Mucosa of descending colon (tissue), 3 donors: ENCODE measurements around the gene CD160. TPM values are rescaled to one million over a fixed set of nuclear protein-coding genes. Genes with fewer than 3 reads are reported as not detected.
A peak's percentile ranks its signal among the peaks of the same experiment; 100 is the strongest.

Experiments used
- ATAC-seq: fragments of 200-7000 bp; cut with Tn5 transposase; one replicate; pipeline ENCODE4 v1.9.1; 2020; ENCODE audit warnings: mild to moderate bottlenecking, moderate library complexity
- DNase-seq, 3 donors: peaks; one replicate each; pipeline ENCODE4 v3.0.0-alpha.2; 2020
- H3K36me3 ChIP-seq: fragments of 200-600 bp; one replicate; pipeline ENCODE4 v1.8.0; 2021; ENCODE audit warnings: low read depth, mild to moderate bottlenecking
- H3K4me1 ChIP-seq: fragments of 200-600 bp; one replicate; pipeline ENCODE4 v1.8.0; 2021; ENCODE audit warnings: low read depth, mild to moderate bottlenecking
- H3K4me3 ChIP-seq: fragments of 200-600 bp; one replicate; pipeline ENCODE4 v1.8.0; 2021; ENCODE audit warnings: mild to moderate bottlenecking
- H3K9me3 ChIP-seq: fragments of 200-600 bp; one replicate; pipeline ENCODE4 v1.8.0; 2021; ENCODE audit warnings: mild to moderate bottlenecking
- intact Hi-C, 2 donors: fragments of 100-400 bp; cut with DNase I in 1 of 2; cut with micrococcal nuclease in 1 of 2; formaldehyde crosslinking; loops; one replicate each; pipeline versions ENCODE4 v1.11.0 to v1.11.1; 2022; cut with DNase I, micrococcal nuclease
- total RNA-seq, 3 donors: library from RNA; stranded (reverse); fragmentation: NEBNext Ultra II Directional in 2 of 3; extraction: Animal tissue kit (Norgen Biotek cat#: 25700) in 2 of 3; gene quantifications; one replicate each; pipeline versions ENCODE4 v1.2.1 to v1.2.4, GENCODE V29; 2021 to 2023
- TF ChIP-seq, protein P1 (sequence below): fragments of 200-600 bp; IDR thresholded peaks from one replicate; pipeline ENCODE4 v1.8.0; 2022; ENCODE audit warnings: antibody characterized with exemption, mild to moderate bottlenecking
- donor health status: DM: no; HTN: no; CAD: no; lungs with moderate emphysema.
- donor health status: DM: no; HTN: no; CAD: no.
- donor health status: DM: no; HTN: yes; CAD: no.

The CD160 gene
- total RNA-seq, 3 donors from 2014 or later: 1.6 to 2.3 (median 1.6) TPM

DNA sequence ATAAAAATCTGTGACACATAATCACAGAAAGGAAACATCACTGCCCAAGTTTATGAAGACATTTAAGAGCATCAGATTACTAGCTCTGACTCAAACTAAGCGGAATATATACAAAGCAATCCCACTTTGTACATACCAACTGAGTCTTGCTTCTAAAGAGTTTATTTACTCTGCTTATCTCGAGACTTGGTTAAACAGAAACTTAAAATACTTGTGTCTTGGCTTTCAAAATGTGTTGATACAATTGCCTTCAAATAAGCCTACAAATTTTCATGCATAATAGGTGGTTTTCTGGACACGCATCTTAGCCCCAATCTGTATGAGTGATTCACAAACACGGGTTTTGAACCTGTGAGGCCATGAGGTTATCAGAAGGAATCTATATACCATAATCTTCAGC, 21.0 kb downstream of the CD160 start:
- H3K4me1 ChIP-seq: no peaks in the 10 kb centered on the region
- H3K4me3 ChIP-seq: no peak overlapping the region
- intact Hi-C loops: no loop called here
- DNase-seq (no peak), ATAC-seq (peak; percentile 73)
- H3K9me3 ChIP-seq: no peaks in the 10 kb centered on the region
- H3K36me3 ChIP-seq: no peaks in the 10 kb centered on the region
- TF ChIP-seq, protein P1, sequence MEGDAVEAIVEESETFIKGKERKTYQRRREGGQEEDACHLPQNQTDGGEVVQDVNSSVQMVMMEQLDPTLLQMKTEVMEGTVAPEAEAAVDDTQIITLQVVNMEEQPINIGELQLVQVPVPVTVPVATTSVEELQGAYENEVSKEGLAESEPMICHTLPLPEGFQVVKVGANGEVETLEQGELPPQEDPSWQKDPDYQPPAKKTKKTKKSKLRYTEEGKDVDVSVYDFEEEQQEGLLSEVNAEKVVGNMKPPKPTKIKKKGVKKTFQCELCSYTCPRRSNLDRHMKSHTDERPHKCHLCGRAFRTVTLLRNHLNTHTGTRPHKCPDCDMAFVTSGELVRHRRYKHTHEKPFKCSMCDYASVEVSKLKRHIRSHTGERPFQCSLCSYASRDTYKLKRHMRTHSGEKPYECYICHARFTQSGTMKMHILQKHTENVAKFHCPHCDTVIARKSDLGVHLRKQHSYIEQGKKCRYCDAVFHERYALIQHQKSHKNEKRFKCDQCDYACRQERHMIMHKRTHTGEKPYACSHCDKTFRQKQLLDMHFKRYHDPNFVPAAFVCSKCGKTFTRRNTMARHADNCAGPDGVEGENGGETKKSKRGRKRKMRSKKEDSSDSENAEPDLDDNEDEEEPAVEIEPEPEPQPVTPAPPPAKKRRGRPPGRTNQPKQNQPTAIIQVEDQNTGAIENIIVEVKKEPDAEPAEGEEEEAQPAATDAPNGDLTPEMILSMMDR: no peak

- DNase-seq: no peak
- H3K9me3 ChIP-seq: no peaks in the 10 kb centered on the region
- intact Hi-C loops: no loop called here
- no peaks in the 10 kb centered on the region for H3K36me3 ChIP-seq
- H3K4me1 ChIP-seq: no peaks in the 10 kb centered on the region
- no peak for ATAC-seq
- no peak overlapping the region for H3K4me3 ChIP-seq
- TF ChIP-seq, protein P1: no peak
Observed at GRCh38 chr1:145747398-145748247, 28.3 kb downstream of the CD160 start.

DNA sequence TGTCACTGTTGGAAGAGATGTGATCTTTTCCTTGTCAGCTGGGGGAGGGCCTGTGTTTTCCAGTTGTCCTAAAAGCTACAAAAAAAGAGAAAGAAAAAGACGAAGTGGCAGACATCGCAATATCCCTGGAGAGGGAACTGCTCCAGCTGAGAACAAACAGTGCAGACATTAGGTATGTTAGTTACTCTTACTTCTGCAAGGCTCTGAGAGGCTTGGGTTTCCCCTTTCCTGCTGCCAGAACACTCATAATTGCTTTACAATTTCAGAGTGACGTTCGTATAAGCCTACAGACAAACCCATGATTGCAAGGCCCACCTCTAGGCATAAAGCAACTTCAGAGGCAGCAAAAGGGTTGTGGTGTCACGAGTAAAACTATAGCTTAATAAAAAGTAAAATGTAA, 31.1 kb downstream of the CD160 start:
- DNase-seq (no peak), ATAC-seq (no peak)
- TF ChIP-seq, protein P1: no peak
- intact Hi-C loops: no loop called here
- no peaks in the 10 kb centered on the region for H3K36me3 ChIP-seq
- no peak overlapping the region for H3K4me3 ChIP-seq
- no peaks in the 10 kb centered on the region for H3K4me1 ChIP-seq
- no peaks in the 10 kb centered on the region for H3K9me3 ChIP-seq

- intact Hi-C loops: no loop called here
- Histone ChIP-seq H3K4me1 (no peaks in the 10 kb centered on the region), H3K9me3 (no peaks in the 10 kb centered on the region), H3K4me3 (no peak overlapping the region), H3K36me3 (no peaks in the 10 kb centered on the region)
- no peak for DNase-seq
- TF ChIP-seq, protein P1: no peak
- ATAC-seq: no peak
Observed at GRCh38 chr1:145751491-145752037, 32.3 kb downstream of the CD160 start.

DNA sequence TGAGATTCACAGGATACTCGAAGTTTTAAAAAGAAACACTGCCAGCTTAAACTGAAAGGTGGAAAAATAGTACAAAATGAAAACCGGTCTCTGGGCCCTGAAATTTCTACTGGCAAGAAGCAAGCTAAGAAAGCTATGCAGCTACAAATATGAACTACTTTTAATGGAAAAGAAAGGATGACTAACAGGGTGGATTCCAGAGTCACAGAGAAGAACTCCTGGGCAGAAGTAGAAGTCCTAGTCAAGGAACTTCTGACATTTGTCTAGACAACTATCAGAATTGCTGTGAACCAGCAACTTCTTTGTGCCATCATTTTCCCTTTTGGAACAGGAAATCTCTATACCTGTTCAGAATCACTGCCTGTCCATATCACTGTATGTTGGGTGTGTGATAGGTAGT, 38.1 kb downstream of the CD160 start:
- H3K36me3 ChIP-seq: no peaks in the 10 kb centered on the region
- H3K9me3 ChIP-seq: no peaks in the 10 kb centered on the region
- intact Hi-C loops: no loop called here
- H3K4me1 ChIP-seq: no peaks in the 10 kb centered on the region
- no peak for ATAC-seq
- TF ChIP-seq, protein P1: no peak
- no peak overlapping the region for H3K4me3 ChIP-seq
- DNase-seq: no peak
